Type B pancreatic cell (in vitro differentiated cells): ENCODE results near the gene NKAIN2. TPM values are rescaled to one million over a fixed set of nuclear protein-coding genes. Genes with fewer than 3 reads are reported as not detected.

Experiments
- DNase-seq: peaks from one replicate; pipeline ENCODE4 v3.0.0; 2021; ENCODE audit warnings: mixed read lengths; ENCODE audit not compliant: unreplicated experiment; ENCODE audit errors: extremely low spot score
- H3K27ac Mint-ChIP-seq: 2 replicates; pipeline ENCODE4 v1.8.0; 2021; ENCODE audit warnings: mild to moderate bottlenecking, mixed read lengths
- H3K27me3 Mint-ChIP-seq: 2 replicates; pipeline ENCODE4 v1.8.0; 2021; ENCODE audit warnings: mixed read lengths
- H3K36me3 Mint-ChIP-seq: 2 replicates; pipeline ENCODE4 v1.8.0; 2021; ENCODE audit warnings: mixed read lengths
- H3K4me1 Mint-ChIP-seq: one replicate; pipeline ENCODE4 v1.8.0; 2021; ENCODE audit warnings: mixed read lengths; ENCODE audit not compliant: unreplicated experiment
- H3K4me3 Mint-ChIP-seq: 2 replicates; pipeline ENCODE4 v1.8.0; 2021; ENCODE audit warnings: mild to moderate bottlenecking, mixed read lengths
- H3K9me3 Mint-ChIP-seq: 2 replicates; pipeline ENCODE4 v1.8.0; 2021; ENCODE audit warnings: mixed read lengths
- CTCF ChIP-seq: fragments of 200-600 bp; sonication (generic); conservative IDR thresholded peaks from 2 replicates; pipeline ENCODE4 v1.5.0; 2021; ENCODE audit warnings: antibody characterized with exemption, mild to moderate bottlenecking
- total RNA-seq: library from RNA; stranded (reverse); gene quantifications from 2 replicates; pipeline ENCODE4 v1.2.1, GENCODE V29; 2021; ENCODE audit warnings: low replicate concordance

The NKAIN2 gene
- total RNA-seq, 1 donor from 2014 or later = 1.7 TPM

- no peak overlapping the region for H3K4me3 Mint-ChIP-seq
- no peak overlapping the region for H3K27ac Mint-ChIP-seq
- DNase-seq = no peak
- no peaks in the 10 kb centered on the region for H3K9me3 Mint-ChIP-seq
- peaks cover 14% of the 10 kb centered on the region for H3K27me3 Mint-ChIP-seq
- no peak for TF ChIP-seq CTCF
- H3K4me1 Mint-ChIP-seq = peaks cover 14% of the 10 kb centered on the region
- no peaks in the 10 kb centered on the region for H3K36me3 Mint-ChIP-seq
These were observed 1026.8 kb downstream of the NKAIN2 start for GRCh38 chr6:124830506-124830905.

- no peak for DNase-seq
- peak; percentile 75 for TF ChIP-seq CTCF
- no peaks in the 10 kb centered on the region for H3K27me3 Mint-ChIP-seq
- no peaks in the 10 kb centered on the region for H3K9me3 Mint-ChIP-seq
- no peaks in the 10 kb centered on the region for H3K36me3 Mint-ChIP-seq
- H3K4me3 Mint-ChIP-seq = no peak overlapping the region
- no peak overlapping the region for H3K27ac Mint-ChIP-seq
- H3K4me1 Mint-ChIP-seq = no peaks in the 10 kb centered on the region
These were observed 1050.8 kb downstream of the NKAIN2 start for GRCh38 chr6:124854338-124854922.

GRCh38 chr6:124857746-124858145, 1054.1 kb downstream of the NKAIN2 start:
- H3K36me3 Mint-ChIP-seq = no peaks in the 10 kb centered on the region
- no peaks in the 10 kb centered on the region for H3K4me1 Mint-ChIP-seq
- H3K4me3 Mint-ChIP-seq = no peak overlapping the region
- no peak for TF ChIP-seq CTCF
- H3K9me3 Mint-ChIP-seq = no peaks in the 10 kb centered on the region
- DNase-seq = no peak
- no peaks in the 10 kb centered on the region for H3K27me3 Mint-ChIP-seq
- H3K27ac Mint-ChIP-seq = no peak overlapping the region

GRCh38 chr6:124858564-124858963, 1054.9 kb downstream of the NKAIN2 start:
- Mint-ChIP-seq H3K36me3 (no peaks in the 10 kb centered on the region), H3K27me3 (no peaks in the 10 kb centered on the region), H3K4me3 (no peak overlapping the region), H3K4me1 (no peaks in the 10 kb centered on the region), H3K9me3 (no peaks in the 10 kb centered on the region), H3K27ac (no peak overlapping the region)
- DNase-seq = no peak
- no peak for TF ChIP-seq CTCF

GRCh38 chr6:124859366-124859765, 1055.7 kb downstream of the NKAIN2 start:
- no peaks in the 10 kb centered on the region for H3K36me3 Mint-ChIP-seq
- H3K27me3 Mint-ChIP-seq = no peaks in the 10 kb centered on the region
- no peak for TF ChIP-seq CTCF
- no peak for DNase-seq
- H3K9me3 Mint-ChIP-seq = no peaks in the 10 kb centered on the region
- H3K4me3 Mint-ChIP-seq = no peak overlapping the region
- H3K27ac Mint-ChIP-seq = no peak overlapping the region
- H3K4me1 Mint-ChIP-seq = no peaks in the 10 kb centered on the region

- no peak overlapping the region for H3K27ac Mint-ChIP-seq
- no peaks in the 10 kb centered on the region for H3K36me3 Mint-ChIP-seq
- H3K27me3 Mint-ChIP-seq = no peaks in the 10 kb centered on the region
- no peaks in the 10 kb centered on the region for H3K9me3 Mint-ChIP-seq
- TF ChIP-seq CTCF = no peak
- no peak overlapping the region for H3K4me3 Mint-ChIP-seq
- no peak for DNase-seq
- H3K4me1 Mint-ChIP-seq = no peaks in the 10 kb centered on the region
These were observed 1062.4 kb downstream of the NKAIN2 start for GRCh38 chr6:124866040-124866439.
